IPS DF 6.9 (cell line): ENCODE measurements around the gene ELOVL2.

ENCODE experiments used
- DNase-seq: peaks from one replicate; pipeline ENCODE4 v3.0.0-alpha.2; 2013; ENCODE audit warnings: low read depth, low spot score
- H3K27ac ChIP-seq: one replicate; pipeline ENCODE4 v1.5.1; 2013; ENCODE audit warnings: low read length, control low read depth
- H3K27me3 ChIP-seq: 2 replicates; pipeline ENCODE4 v1.6.1; 2013; ENCODE audit warnings: mild to moderate bottlenecking, low read length; ENCODE audit not compliant: control insufficient read depth, insufficient read depth
- H3K36me3 ChIP-seq: 2 replicates; pipeline ENCODE4 v1.6.1; 2013; ENCODE audit warnings: low read length; ENCODE audit not compliant: control insufficient read depth, insufficient read depth
- H3K4me1 ChIP-seq: 2 replicates; pipeline ENCODE4 v1.6.1; 2013; ENCODE audit warnings: low read length; ENCODE audit not compliant: control insufficient read depth, insufficient read depth
- H3K4me3 ChIP-seq: 2 replicates; pipeline ENCODE4 v1.5.1; 2013; ENCODE audit warnings: mild to moderate bottlenecking, low read length
- H3K9me3 ChIP-seq: 2 replicates; pipeline ENCODE4 v1.6.1; 2013; ENCODE audit warnings: low read length, inconsistent platforms; ENCODE audit not compliant: control insufficient read depth, insufficient read depth
- WGBS: extraction: QIAGEN DNeasy Blood & Tissue Kit; methylation state at CpG from one replicate; pipeline ENCODE4 v1.1.7; 2013; ENCODE audit warnings: mixed read lengths, missing lambda C conversion rate; ENCODE audit not compliant: insufficient read length, insufficient coverage; 5-methylcytosine and 5-hydroxymethylcytosine counted together

ELOVL2 gene

GRCh38 chr6:11025130-11025529 lies 19.0 kb downstream of the ELOVL2 start:
- H3K9me3 ChIP-seq: no peaks in the 10 kb centered on the region
- H3K27ac ChIP-seq: no peak overlapping the region
- no CpG with 5 or more reads among the region's 3 CpGs for WGBS
- no peak for DNase-seq
- peaks cover 6% of the 10 kb centered on the region for H3K4me1 ChIP-seq
- H3K27me3 ChIP-seq: no peaks in the 10 kb centered on the region
- no peak overlapping the region for H3K4me3 ChIP-seq
- H3K36me3 ChIP-seq: no peaks in the 10 kb centered on the region

- Histone ChIP-seq H3K27ac (no peak overlapping the region), H3K9me3 (no peaks in the 10 kb centered on the region), H3K4me1 (peaks cover 6% of the 10 kb centered on the region), H3K36me3 (no peaks in the 10 kb centered on the region), H3K27me3 (no peaks in the 10 kb centered on the region), H3K4me3 (no peak overlapping the region)
- no peak for DNase-seq
These were observed 21.1 kb downstream of the ELOVL2 start for GRCh38 chr6:11023032-11023431.

DNA sequence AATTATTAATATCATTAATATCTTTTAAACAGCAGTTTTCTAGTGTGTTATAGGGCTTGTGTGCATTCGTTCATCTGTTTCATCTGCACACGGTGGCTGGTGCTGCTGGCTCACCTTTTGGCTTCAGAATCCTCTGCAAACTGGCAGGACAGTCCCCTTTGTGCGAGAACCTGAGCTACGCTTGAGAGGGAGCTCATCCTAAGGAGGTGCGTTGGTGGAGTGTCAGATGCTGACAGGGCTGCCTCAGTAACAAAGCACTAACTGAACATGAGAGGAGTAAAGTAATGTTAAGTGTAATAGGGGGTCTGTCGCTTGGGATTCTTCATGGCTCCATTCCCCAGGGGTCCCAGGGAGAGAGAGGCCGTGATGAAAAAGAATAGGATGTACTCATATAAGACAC lies 22.4 kb downstream of the ELOVL2 start:
- peaks cover 6% of the 10 kb centered on the region for H3K4me1 ChIP-seq
- no peak overlapping the region for H3K4me3 ChIP-seq
- H3K36me3 ChIP-seq: no peaks in the 10 kb centered on the region
- no peaks in the 10 kb centered on the region for H3K9me3 ChIP-seq
- no peak overlapping the region for H3K27ac ChIP-seq
- no peaks in the 10 kb centered on the region for H3K27me3 ChIP-seq
- DNase-seq: no peak
- WGBS: no CpG with 5 or more reads among the region's 7 CpGs

GRCh38 chr6:11021003-11021402 lies 23.1 kb downstream of the ELOVL2 start:
- Histone ChIP-seq H3K9me3 (no peaks in the 10 kb centered on the region), H3K27ac (no peak overlapping the region), H3K36me3 (no peaks in the 10 kb centered on the region), H3K4me3 (no peak overlapping the region), H3K27me3 (no peaks in the 10 kb centered on the region), H3K4me1 (peaks cover 4% of the 10 kb centered on the region)
- no CpG with 5 or more reads among the region's 2 CpGs for WGBS
- DNase-seq: no peak

DNA sequence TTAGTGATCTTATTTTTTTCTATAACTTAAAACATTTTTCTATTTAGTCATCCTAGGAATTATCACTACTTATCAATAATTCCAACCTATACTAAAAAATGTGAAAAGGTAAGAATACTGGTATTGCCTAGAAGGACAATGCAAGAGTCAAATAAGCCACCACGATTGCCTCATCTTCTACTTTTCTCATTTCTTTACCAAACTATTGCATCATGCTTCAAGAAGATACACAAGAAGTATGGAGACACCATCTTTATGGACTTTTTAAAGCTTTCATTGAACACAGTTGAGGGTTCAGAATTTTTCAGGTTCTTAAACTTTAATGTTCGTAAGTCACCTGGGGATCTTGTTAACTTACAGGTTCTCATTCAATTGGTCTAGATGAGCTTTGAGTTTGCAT lies 25.9 kb downstream of the ELOVL2 start:
- Histone ChIP-seq H3K4me3 (no peak overlapping the region), H3K36me3 (no peaks in the 10 kb centered on the region), H3K9me3 (no peaks in the 10 kb centered on the region), H3K27me3 (no peaks in the 10 kb centered on the region), H3K27ac (no peak overlapping the region), H3K4me1 (peaks cover 4% of the 10 kb centered on the region)
- WGBS: no CpG with 5 or more reads among the region's 2 CpGs
- no peak for DNase-seq

DNA sequence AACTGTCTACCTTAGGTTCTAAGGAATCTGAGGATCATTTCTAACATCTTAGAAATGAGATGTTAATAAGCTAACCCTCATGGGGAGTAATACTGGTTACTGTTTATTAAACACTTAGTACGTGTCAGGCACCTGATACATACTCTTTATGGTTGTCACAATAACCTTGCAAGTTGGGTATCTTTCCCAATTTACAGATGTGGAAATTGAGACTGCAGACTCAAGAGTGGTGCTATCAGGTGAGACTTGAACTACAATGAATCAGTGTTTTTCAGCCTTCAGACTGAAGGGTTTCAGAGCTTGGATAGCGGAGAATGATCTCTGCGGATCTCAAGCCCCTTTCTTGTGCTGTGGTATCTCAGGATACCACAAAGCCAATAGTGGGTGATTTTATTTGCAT lies 27.0 kb downstream of the ELOVL2 start:
- WGBS: no CpG with 5 or more reads among the region's 3 CpGs
- H3K36me3 ChIP-seq: no peaks in the 10 kb centered on the region

GRCh38 chr6:11016452-11016851 lies 27.7 kb downstream of the ELOVL2 start:
- Histone ChIP-seq H3K27me3 (no peaks in the 10 kb centered on the region), H3K27ac (no peak overlapping the region), H3K4me3 (no peak overlapping the region), H3K9me3 (no peaks in the 10 kb centered on the region), H3K36me3 (no peaks in the 10 kb centered on the region), H3K4me1 (no peaks in the 10 kb centered on the region; the same call in 1 of the 2 replicates)
- no peak for DNase-seq
- WGBS: no CpG with 5 or more reads among the region's 1 CpG

More for the DNA sequence above, 27.0 kb downstream of the ELOVL2 start:
- DNase-seq: no peak
- no peaks in the 10 kb centered on the region for H3K9me3 ChIP-seq
- H3K4me1 ChIP-seq: peaks cover 4% of the 10 kb centered on the region
- H3K27me3 ChIP-seq: no peaks in the 10 kb centered on the region
- H3K27ac ChIP-seq: no peak overlapping the region
- H3K4me3 ChIP-seq: no peak overlapping the region

- H3K9me3 ChIP-seq: no peaks in the 10 kb centered on the region
- H3K4me1 ChIP-seq: no peaks in the 10 kb centered on the region
- no peaks in the 10 kb centered on the region for H3K36me3 ChIP-seq
- H3K27me3 ChIP-seq: no peaks in the 10 kb centered on the region
- H3K27ac ChIP-seq: no peak overlapping the region
- DNase-seq: no peak
- H3K4me3 ChIP-seq: no peak overlapping the region
These were observed 29.0 kb downstream of the ELOVL2 start for GRCh38 chr6:11015102-11015501.

DNA sequence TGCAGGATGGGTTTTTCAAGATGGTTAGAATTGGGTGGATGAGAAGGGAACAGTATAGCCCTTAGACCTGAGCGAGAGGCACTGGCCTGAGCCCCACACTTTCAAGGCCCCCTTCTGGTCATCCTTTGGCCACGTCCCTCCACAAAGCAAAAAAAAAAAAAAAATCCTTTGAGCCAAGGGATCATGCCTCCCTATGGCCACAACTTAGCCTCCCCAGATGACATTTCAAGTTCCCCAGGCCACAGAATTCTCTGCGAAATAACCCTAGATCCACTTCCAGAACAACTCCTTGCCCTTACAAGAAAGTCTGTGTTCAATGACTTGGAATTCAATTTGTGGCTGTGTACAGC lies 30.4 kb downstream of the ELOVL2 start:
- no peak overlapping the region for H3K4me3 ChIP-seq
- H3K9me3 ChIP-seq: no peaks in the 10 kb centered on the region
- no peaks in the 10 kb centered on the region for H3K36me3 ChIP-seq
- no peaks in the 10 kb centered on the region; the same call in 1 of the 2 replicates for H3K4me1 ChIP-seq
- no peak overlapping the region for H3K27ac ChIP-seq
- DNase-seq: no peak
- WGBS: no CpG with 5 or more reads among the region's 3 CpGs
- no peaks in the 10 kb centered on the region for H3K27me3 ChIP-seq

DNA sequence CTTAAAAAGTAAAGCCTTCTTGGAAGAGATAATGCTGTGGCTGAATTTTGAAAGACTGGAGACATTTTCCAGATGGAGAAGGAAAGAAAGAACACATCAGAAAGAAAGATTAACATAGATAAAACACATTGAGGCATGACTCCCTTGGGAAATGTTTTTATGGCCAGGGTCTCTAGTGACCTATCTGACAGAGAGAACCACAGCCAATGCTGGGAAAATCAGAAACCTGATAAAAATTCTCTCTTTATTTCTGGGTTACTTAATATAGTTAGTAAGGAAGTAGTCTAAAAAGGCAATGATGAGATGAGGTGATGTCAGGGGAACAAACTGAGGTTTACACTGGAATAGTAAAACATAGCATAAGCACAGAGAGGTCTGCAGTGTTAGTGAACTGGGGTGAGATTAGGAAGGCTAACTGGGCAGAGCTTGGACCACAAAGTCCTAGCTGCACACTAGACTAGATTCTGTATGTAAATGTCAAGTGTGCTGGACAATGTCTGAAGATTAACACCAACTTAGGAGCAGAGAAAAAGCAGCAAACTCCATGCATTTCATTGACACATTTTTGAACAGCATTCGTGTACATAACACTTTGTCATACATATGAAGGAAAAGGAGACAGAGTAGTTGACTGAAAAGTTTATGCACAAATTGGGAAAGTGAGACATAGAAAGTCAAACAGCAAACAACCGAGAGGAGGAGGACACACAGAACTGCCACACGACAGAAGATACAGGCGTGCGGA lies 31.0 kb downstream of the ELOVL2 start:
- Histone ChIP-seq H3K4me1 (no peaks in the 10 kb centered on the region; the same call in 1 of the 2 replicates), H3K27ac (no peak overlapping the region), H3K4me3 (no peak overlapping the region), H3K9me3 (no peaks in the 10 kb centered on the region), H3K27me3 (no peaks in the 10 kb centered on the region), H3K36me3 (no peaks in the 10 kb centered on the region)
- WGBS: no CpG with 5 or more reads among the region's 5 CpGs
- no peak for DNase-seq

GRCh38 chr6:11012295-11012754 lies 31.8 kb downstream of the ELOVL2 start:
- Histone ChIP-seq H3K9me3 (no peaks in the 10 kb centered on the region), H3K27ac (no peak overlapping the region), H3K27me3 (no peaks in the 10 kb centered on the region), H3K4me3 (no peak overlapping the region), H3K36me3 (no peaks in the 10 kb centered on the region), H3K4me1 (no peaks in the 10 kb centered on the region; the same call in 1 of the 2 replicates)
- no CpG with 5 or more reads among the region's 5 CpGs for WGBS
- no peak for DNase-seq
